Ovary (tissue), 9 donors: Measurements from ENCODE around the gene INPP5A. TPM values are rescaled to one million over a fixed set of nuclear protein-coding genes. Genes with fewer than 3 reads are reported as not detected.

Experiments used
- DNase-seq, 5 donors: peaks; one replicate each; pipeline ENCODE4 v3.0.0-alpha.2; 2019 to 2020
- H3K27ac ChIP-seq, 2 donors: fragments of 200-600 bp; one replicate each; pipeline versions ENCODE4 v1.5.1 to v1.8.0; 2019 to 2022
- H3K27me3 ChIP-seq: fragments of 200-600 bp; one replicate; pipeline ENCODE4 v1.8.0; 2022
- H3K36me3 ChIP-seq: fragments of 200-600 bp; sonication (generic); one replicate; pipeline ENCODE4 v1.5.1; 2019
- H3K4me1 ChIP-seq: one replicate; pipeline ENCODE4 v1.8.1; 2013; ENCODE audit warnings: mild to moderate bottlenecking, moderate library complexity; ENCODE audit not compliant: insufficient read depth
- H3K4me3 ChIP-seq: fragments of 200-600 bp; sonication (generic); one replicate; pipeline ENCODE4 v1.5.1; 2017
- H3K9me3 ChIP-seq, 2 donors: fragments of 200-600 bp in 1 of 2; sonication (generic) in 1 of 2; one replicate each; pipeline versions ENCODE4 v1.5.1 to v1.8.1; 2013 to 2019; ENCODE audit warnings: mild to moderate bottlenecking in 1 of 2, moderate library complexity in 1 of 2
- CTCF ChIP-seq, 3 donors: fragments of 450-650 bp in 2 of 3; fragments of 200-600 bp in 1 of 3; IDR thresholded peaks; one replicate each; pipeline versions ENCODE4 v1.5.1 to v1.8.0; 2016 to 2022; ENCODE audit warnings: antibody characterized with exemption in 3 of 3, mild to moderate bottlenecking in 1 of 3
- EP300 ChIP-seq: sonication (generic); formaldehyde crosslinking; IDR thresholded peaks from one replicate; pipeline ENCODE4 v1.6.1; 2017; ENCODE audit warnings: antibody characterized with exemption
- POLR2A ChIP-seq: fragments of 450-650 bp; IDR thresholded peaks from one replicate; pipeline ENCODE4 v1.6.1; 2017; ENCODE audit warnings: antibody characterized with exemption, mild to moderate bottlenecking, moderate library complexity
- WGBS, 3 donors: extraction: QIAGEN DNeasy Blood & Tissue Kit in 1 of 3; methylation state at CpG; one replicate each; pipeline versions ENCODE4 v1.1.5 to v1.1.7; 2013 to 2017; 5-methylcytosine and 5-hydroxymethylcytosine counted together
- intact Hi-C, 4 donors: fragments of 100-400 bp; cut with DNase I; formaldehyde crosslinking; loops; one replicate each; pipeline versions ENCODE4 v1.11.0 to v1.15.1; 2022 to 2023
- polyA plus RNA-seq, 2 donors: library from polyadenylated mRNA; stranded (reverse); fragments of 200-250 nt in 1 of 2; fragments of 350-450 nt in 1 of 2; fragmentation: Illumina TruSeq in 1 of 2; extraction: RNeasy Lipid Tissue Mini Kit (QIAGEN cat#74804) in 1 of 2; gene quantifications; one replicate each; pipeline ENCODE4 v1.2.3, GENCODE V29; 2013 to 2014
- total RNA-seq, 7 donors: library from RNA; depleted of rRNA in 2 of 7; stranded (reverse); fragments of >200 nt in 2 of 7; fragmentation: NEBNext Ultra II Directional in 3 of 7; extraction: Animal tissue kit (Norgen Biotek cat#: 25700) in 3 of 7; gene quantifications; one replicate each; pipeline versions ENCODE4 v1.1.0 to v1.2.4, GENCODE V29; 2016 to 2023
- donor health status: DM: no; HTN: no; CAD: no; lungs with moderate emphysema.
- donor health status: DM: no; HTN: no; CAD: no.
- donor health status: Bipolar disorder and iron deficiency.
- donor health status: DM: yes; HTN: yes; CAD: no.
- donor health status: DM: no; HTN: no; CAD: no.
- donor health status: DM: yes; HTN: yes; CAD: no.

INPP5A gene
- total and polyA plus RNA-seq, 9 donors, result 19.8 to 41.2 (median 35.3) TPM

GRCh38 chr10:132705943-132706342 is 168.4 kb downstream of the INPP5A start:
- no peak overlapping the region for H3K27ac ChIP-seq
- no peaks in the 10 kb centered on the region for H3K36me3 ChIP-seq
- DNase-seq, result no peak
- no peaks in the 10 kb centered on the region for H3K9me3 ChIP-seq
- H3K4me3 ChIP-seq, result no peak overlapping the region
- TF ChIP-seq EP300, result no peak
- no peak for TF ChIP-seq POLR2A
- no peak for TF ChIP-seq CTCF (IDR thresholded peaks at IDR 0.05)
- WGBS, 3 donors, result 85 to 96% (median 91%) methylated on average over 1 of the region's 1 CpG
- H3K4me1 ChIP-seq, result no peaks in the 10 kb centered on the region
- no peaks in the 10 kb centered on the region for H3K27me3 ChIP-seq
- intact Hi-C loops, result no loop called here

GRCh38 chr10:132706701-132707100 is 169.1 kb downstream of the INPP5A start:
- intact Hi-C loops, result no loop called here
- DNase-seq, result peak in 1 of 5 donors; percentile 12
- Histone ChIP-seq H3K4me1 (no peaks in the 10 kb centered on the region), H3K27ac (no peak overlapping the region), H3K27me3 (no peaks in the 10 kb centered on the region), H3K9me3 (no peaks in the 10 kb centered on the region), H3K36me3 (no peaks in the 10 kb centered on the region), H3K4me3 (no peak overlapping the region)
- 95 to 97% (median 97%) methylated on average over 11 of the region's 11 CpGs for WGBS, 3 donors
- TF ChIP-seq POLR2A, result no peak
- no peak for TF ChIP-seq CTCF (IDR thresholded peaks at IDR 0.05)
- TF ChIP-seq EP300, result no peak

- no peaks in the 10 kb centered on the region for H3K9me3 ChIP-seq
- H3K4me3 ChIP-seq, result no peak overlapping the region
- peak in 1 of 5 donors; percentile 2 for DNase-seq
- H3K36me3 ChIP-seq, result no peaks in the 10 kb centered on the region
- no peak for TF ChIP-seq POLR2A
- TF ChIP-seq EP300, result no peak
- TF ChIP-seq CTCF (IDR thresholded peaks at IDR 0.05), result no peak
- intact Hi-C loops, result no loop called here
- no peaks in the 10 kb centered on the region for H3K4me1 ChIP-seq
- WGBS, 3 donors, result 95 to 98% (median 96%) methylated on average over 14 of the region's 14 CpGs
- H3K27me3 ChIP-seq, result no peaks in the 10 kb centered on the region
- H3K27ac ChIP-seq, result no peak overlapping the region
Observed at GRCh38 chr10:132707121-132707775, 169.7 kb downstream of the INPP5A start.

- no peak overlapping the region for H3K4me3 ChIP-seq
- TF ChIP-seq EP300, result no peak
- TF ChIP-seq CTCF (IDR thresholded peaks at IDR 0.05), result no peak
- TF ChIP-seq POLR2A, result no peak
- WGBS, 3 donors, result 96 to 98% (median 96%) methylated on average over 15 of the region's 15 CpGs
- H3K27ac ChIP-seq, result no peak overlapping the region
- intact Hi-C loops, result no loop called here
- DNase-seq, result peak in 1 of 5 donors; percentile 1
- H3K9me3 ChIP-seq, result no peaks in the 10 kb centered on the region
- H3K4me1 ChIP-seq, result no peaks in the 10 kb centered on the region
- H3K27me3 ChIP-seq, result no peaks in the 10 kb centered on the region
- H3K36me3 ChIP-seq, result no peaks in the 10 kb centered on the region
Observed at GRCh38 chr10:132707776-132708171, 170.2 kb downstream of the INPP5A start.
